ENCODE data around the gene PODXL2. TPM values are rescaled to one million over a fixed set of nuclear protein-coding genes. Genes with fewer than 3 reads are reported as not detected.

PODXL2 gene
- polyA plus RNA-seq, 3 donors: 47.4 to 53.8 (median 48.7) TPM

GRCh38 chr3:127709320-127710060, 80.5 kb downstream of the PODXL2 start:
- no peak for DNase-seq (ENCODE audit: extremely low read depth in 1 of 11, low read depth in 9 of 11, low spot score in 4 of 11)

- DNase-seq (ENCODE audit: extremely low read depth in 1 of 11, low read depth in 9 of 11, low spot score in 4 of 11): no peak
These were observed 81.4 kb downstream of the PODXL2 start for GRCh38 chr3:127710155-127710941.

- no peak for DNase-seq (ENCODE audit: extremely low read depth in 1 of 11, low read depth in 9 of 11, low spot score in 4 of 11)
These were observed 82.2 kb downstream of the PODXL2 start for GRCh38 chr3:127711021-127711695.

GRCh38 chr3:127711896-127712295, 82.9 kb downstream of the PODXL2 start:
- no peak for DNase-seq (ENCODE audit: extremely low read depth in 1 of 11, low read depth in 9 of 11, low spot score in 4 of 11)

- DNase-seq (ENCODE audit: extremely low read depth in 1 of 11, low read depth in 9 of 11, low spot score in 4 of 11): no peak
These were observed 83.5 kb downstream of the PODXL2 start for GRCh38 chr3:127712461-127712860.

GRCh38 chr3:127712881-127713771, 84.1 kb downstream of the PODXL2 start:
- DNase-seq (ENCODE audit: extremely low read depth in 1 of 11, low read depth in 9 of 11, low spot score in 4 of 11): no peak

GRCh38 chr3:127714125-127714571, 85.2 kb downstream of the PODXL2 start:
- no peak for DNase-seq (ENCODE audit: extremely low read depth in 1 of 11, low read depth in 9 of 11, low spot score in 4 of 11)

GRCh38 chr3:127714866-127715265, 85.9 kb downstream of the PODXL2 start:
- no peak for DNase-seq (ENCODE audit: extremely low read depth in 1 of 11, low read depth in 9 of 11, low spot score in 4 of 11)

GRCh38 chr3:127715532-127715931, 86.5 kb downstream of the PODXL2 start:
- no peak for DNase-seq (ENCODE audit: extremely low read depth in 1 of 11, low read depth in 9 of 11, low spot score in 4 of 11)

GRCh38 chr3:127716384-127716783, 87.4 kb downstream of the PODXL2 start:
- DNase-seq (ENCODE audit: extremely low read depth in 1 of 11, low read depth in 9 of 11, low spot score in 4 of 11): no peak

- DNase-seq (ENCODE audit: extremely low read depth in 1 of 11, low read depth in 9 of 11, low spot score in 4 of 11): no peak
These were observed 88.6 kb downstream of the PODXL2 start for GRCh38 chr3:127717357-127718244.

- DNase-seq (ENCODE audit: extremely low read depth in 1 of 11, low read depth in 9 of 11, low spot score in 4 of 11): no peak
These were observed 89.4 kb downstream of the PODXL2 start for GRCh38 chr3:127718245-127718915.

GRCh38 chr3:127718916-127719290, 89.9 kb downstream of the PODXL2 start:
- no peak for DNase-seq (ENCODE audit: extremely low read depth in 1 of 11, low read depth in 9 of 11, low spot score in 4 of 11)

- DNase-seq (ENCODE audit: extremely low read depth in 1 of 11, low read depth in 9 of 11, low spot score in 4 of 11): no peak
These were observed 90.4 kb downstream of the PODXL2 start for GRCh38 chr3:127719369-127719768.

- no peak for DNase-seq (ENCODE audit: extremely low read depth in 1 of 11, low read depth in 9 of 11, low spot score in 4 of 11)
These were observed 91.3 kb downstream of the PODXL2 start for GRCh38 chr3:127720161-127720823.

GRCh38 chr3:127720985-127721935, 92.3 kb downstream of the PODXL2 start:
- DNase-seq (ENCODE audit: extremely low read depth in 1 of 11, low read depth in 9 of 11, low spot score in 4 of 11): no peak

Measured in renal cortex interstitium (tissue), 11 donors.